HG02870 (cell line): ENCODE measurements around the gene NEK4.

Experiments
- ATAC-seq: cut with Tn5 transposase; IDR thresholded peaks from one replicate; pipeline ENCODE4 v1.9.1; 2021; ENCODE audit warnings: mild to moderate bottlenecking, moderate library complexity; ENCODE audit not compliant: unreplicated experiment

The NEK4 gene

GRCh38 chr3:52705438-52705687, 65.4 kb downstream of the NEK4 start:
- ATAC-seq, result no peak

- ATAC-seq, result no peak
These were observed 65.9 kb downstream of the NEK4 start for GRCh38 chr3:52704611-52705437.

GRCh38 chr3:52703341-52703740, 67.4 kb downstream of the NEK4 start:
- no peak for ATAC-seq

GRCh38 chr3:52697632-52697965, 73.1 kb downstream of the NEK4 start:
- no peak for ATAC-seq

- no peak for ATAC-seq
These were observed 73.7 kb downstream of the NEK4 start for GRCh38 chr3:52696830-52697631.

- ATAC-seq, result no peak
These were observed 74.7 kb downstream of the NEK4 start for GRCh38 chr3:52695798-52696671.

GRCh38 chr3:52694528-52695189, 76.1 kb downstream of the NEK4 start:
- ATAC-seq, result no peak

- ATAC-seq, result no peak
These were observed 77.7 kb downstream of the NEK4 start for GRCh38 chr3:52693071-52693470.

GRCh38 chr3:52690560-52690959, 80.2 kb downstream of the NEK4 start:
- no peak for ATAC-seq

GRCh38 chr3:52689151-52689550, 81.6 kb downstream of the NEK4 start:
- no peak for ATAC-seq

- ATAC-seq, result no peak
These were observed 82.5 kb downstream of the NEK4 start for GRCh38 chr3:52688266-52688665.

- peak; percentile 57 for ATAC-seq
These were observed 84.7 kb downstream of the NEK4 start, which contains the start of the genes GNL3 and PBRM1 for GRCh38 chr3:52685709-52686691. GNL3 (plus strand) TSS chr3:52686032; CDS start chr3:52686093, 61 bp downstream. PBRM1 (minus strand) TSS chr3:52685913.

GRCh38 chr3:52685285-52685708, 85.4 kb downstream of the NEK4 start:
- ATAC-seq, result peak; percentile 62

GRCh38 chr3:52684184-52684583, 86.6 kb downstream of the NEK4 start:
- no peak for ATAC-seq

- ATAC-seq, result no peak
These were observed 87.1 kb downstream of the NEK4 start for GRCh38 chr3:52683611-52684010.

- no peak for ATAC-seq
These were observed 88.7 kb downstream of the NEK4 start for GRCh38 chr3:52682016-52682415.

GRCh38 chr3:52681596-52681995, 89.1 kb downstream of the NEK4 start:
- no peak for ATAC-seq

- ATAC-seq, result no peak
These were observed 90.9 kb downstream of the NEK4 start for GRCh38 chr3:52679811-52680210.

- ATAC-seq, result no peak
These were observed 91.6 kb downstream of the NEK4 start for GRCh38 chr3:52679199-52679538.
